GM10248 (cell line): Measurements from ENCODE around the gene MAP1B.

Source experiments
- CTCF ChIA-PET: fragments of 300-600 bp; sonication (Branson Sonifier 250); formaldehyde crosslinking; extraction: SDS; loops from one replicate; lab custom pipeline; 2021; ENCODE audit warnings: antibody characterized with exemption; lab: Yijun Ruan, JAX
- POLR2A ChIA-PET: fragments of 350-650 bp; sonication (Branson Sonifier 250); formaldehyde crosslinking; extraction: SDS; loops from one replicate; lab custom pipeline; 2020; ENCODE audit warnings: antibody characterized with exemption; lab: Yijun Ruan, JAX
- DNase-seq: peaks from one replicate; pipeline ENCODE4 v3.0.0; 2012; ENCODE audit errors: extremely low spot score
- CTCF ChIP-seq: IDR thresholded peaks from 2 replicates; pipeline ENCODE4 v1.5.1; 2012; ENCODE audit warnings: mild to moderate bottlenecking, low read depth; ENCODE audit errors: extremely low read depth, missing control alignments, control extremely low read depth

Gene MAP1B

GRCh38 chr5:72115296-72115695, 8.0 kb downstream of the MAP1B start:
- ChIA-PET POLR2A (no interaction called here), CTCF (interaction anchor here (1.5 kb wide), 1 partner anchor 11 kb away, joined by 3 read pairs; no protein-coding TSS in a partner anchor)
- TF ChIP-seq CTCF, result no peak
- no peak for DNase-seq

DNA sequence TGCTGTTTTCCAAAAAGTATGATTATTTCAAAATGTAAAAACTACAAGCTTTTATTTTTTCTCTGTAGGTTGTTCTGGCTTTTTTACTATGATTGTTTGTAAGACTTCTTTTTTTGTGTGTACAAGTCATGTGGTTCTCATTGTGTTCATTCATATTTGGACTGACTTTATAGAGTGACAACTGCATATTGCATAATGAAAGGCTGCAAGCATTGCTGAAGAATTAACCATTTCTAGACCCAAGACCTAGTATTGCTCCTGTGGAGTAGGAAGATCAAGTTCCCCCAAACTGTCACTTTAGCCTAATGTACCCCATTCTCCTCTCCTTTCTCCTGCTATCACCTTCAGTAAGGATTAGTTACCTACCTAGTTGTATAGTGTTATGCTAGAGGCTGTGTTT, 10.0 kb downstream of the MAP1B start:
- POLR2A ChIA-PET, result no interaction called here
- CTCF ChIA-PET, result no interaction called here
- no peak for TF ChIP-seq CTCF
- no peak for DNase-seq

GRCh38 chr5:72121052-72121779, 13.9 kb downstream of the MAP1B start:
- ChIA-PET CTCF (interaction anchor here (1.5 kb wide), 1 partner anchor 10 kb away, joined by 3 read pairs; no protein-coding TSS in a partner anchor), POLR2A (no interaction called here)
- no peak for TF ChIP-seq CTCF
- DNase-seq, result no peak

- ChIA-PET POLR2A (no interaction called here), CTCF (interaction anchor here (1.5 kb wide), 1 partner anchor 9 kb away, joined by 3 read pairs; no protein-coding TSS in a partner anchor)
- DNase-seq, result no peak
- no peak for TF ChIP-seq CTCF
Observed at GRCh38 chr5:72121780-72122445, 14.6 kb downstream of the MAP1B start.

DNA sequence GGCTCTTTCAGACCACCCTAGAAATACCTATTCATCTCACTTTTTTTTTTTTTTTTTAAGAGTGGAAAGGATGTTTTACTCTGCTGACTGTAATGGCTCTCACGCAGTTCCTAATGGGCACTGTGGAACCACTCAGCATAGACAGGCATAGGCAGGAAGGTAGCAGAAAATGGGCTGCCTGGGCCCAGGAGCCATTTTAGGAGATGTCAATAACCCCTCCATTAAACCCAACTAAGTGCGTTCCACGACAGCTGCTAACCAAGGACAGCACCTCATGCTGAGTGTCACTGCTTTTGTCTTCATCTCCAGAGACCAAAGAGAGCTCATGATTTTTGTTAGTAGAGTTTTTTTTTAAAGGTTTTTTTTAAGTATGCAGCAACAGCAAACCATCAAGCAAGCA, 15.3 kb downstream of the MAP1B start:
- POLR2A ChIA-PET, result no interaction called here
- no peak for DNase-seq
- TF ChIP-seq CTCF, result no peak
- CTCF ChIA-PET, result interaction anchor here (1.0 to 1.5 kb wide), 3 partner anchors 8 to 13 kb away, joined by 3 to 4 read pairs (median 3); no protein-coding TSS in a partner anchor

- ChIA-PET CTCF (interaction anchor here (1.0 to 1.2 kb wide), 2 partner anchors 12 kb away, joined by 3 to 4 read pairs; no protein-coding TSS in a partner anchor), POLR2A (no interaction called here)
- no peak for TF ChIP-seq CTCF
- no peak for DNase-seq
Observed at GRCh38 chr5:72123764-72124376, 16.6 kb downstream of the MAP1B start.
